ENCODE measurements around the gene PLEKHG3.

Gene PLEKHG3

DNA sequence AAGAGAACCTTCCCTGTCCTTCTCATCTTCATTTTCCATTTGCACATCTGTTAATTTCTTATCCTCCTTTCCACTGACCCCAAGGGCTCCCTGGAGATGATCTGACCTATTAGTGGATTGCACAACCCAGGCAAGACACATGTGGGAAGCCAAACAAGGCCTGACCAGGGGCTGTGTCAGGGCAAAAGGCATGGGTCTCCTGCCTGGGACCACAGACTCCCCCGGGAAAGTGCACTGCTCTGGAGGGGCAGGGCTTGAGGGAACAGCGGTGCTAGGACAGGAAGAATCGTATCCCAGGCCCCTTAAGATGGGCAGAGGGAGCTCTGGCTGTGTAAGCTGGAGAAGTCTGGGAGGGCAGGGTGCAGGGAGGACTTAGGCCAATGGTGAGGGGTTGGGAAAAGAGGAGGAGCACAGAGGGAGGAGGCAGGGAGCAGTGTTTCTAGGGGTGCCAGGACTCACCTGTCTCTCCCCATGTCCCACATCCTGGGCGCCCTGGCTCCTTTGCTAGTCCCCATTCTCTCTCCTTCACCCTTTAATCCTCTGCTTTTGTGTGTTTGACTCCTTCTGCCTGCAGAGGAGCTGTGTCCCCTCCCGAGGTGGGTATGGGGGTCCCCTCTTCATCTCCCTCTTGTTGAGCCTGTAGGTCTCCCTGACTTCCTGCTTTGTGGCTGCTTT, 25.3 kb downstream of the PLEKHG3 start:
- DNase-seq (ENCODE audit: low read depth), result no peak
- no peak overlapping the region for H3K4me3 ChIP-seq (ENCODE audit: low read depth, low read length)
- TF ChIP-seq, protein P1, sequence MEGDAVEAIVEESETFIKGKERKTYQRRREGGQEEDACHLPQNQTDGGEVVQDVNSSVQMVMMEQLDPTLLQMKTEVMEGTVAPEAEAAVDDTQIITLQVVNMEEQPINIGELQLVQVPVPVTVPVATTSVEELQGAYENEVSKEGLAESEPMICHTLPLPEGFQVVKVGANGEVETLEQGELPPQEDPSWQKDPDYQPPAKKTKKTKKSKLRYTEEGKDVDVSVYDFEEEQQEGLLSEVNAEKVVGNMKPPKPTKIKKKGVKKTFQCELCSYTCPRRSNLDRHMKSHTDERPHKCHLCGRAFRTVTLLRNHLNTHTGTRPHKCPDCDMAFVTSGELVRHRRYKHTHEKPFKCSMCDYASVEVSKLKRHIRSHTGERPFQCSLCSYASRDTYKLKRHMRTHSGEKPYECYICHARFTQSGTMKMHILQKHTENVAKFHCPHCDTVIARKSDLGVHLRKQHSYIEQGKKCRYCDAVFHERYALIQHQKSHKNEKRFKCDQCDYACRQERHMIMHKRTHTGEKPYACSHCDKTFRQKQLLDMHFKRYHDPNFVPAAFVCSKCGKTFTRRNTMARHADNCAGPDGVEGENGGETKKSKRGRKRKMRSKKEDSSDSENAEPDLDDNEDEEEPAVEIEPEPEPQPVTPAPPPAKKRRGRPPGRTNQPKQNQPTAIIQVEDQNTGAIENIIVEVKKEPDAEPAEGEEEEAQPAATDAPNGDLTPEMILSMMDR (IDR thresholded peaks at IDR 0.05; ENCODE audit: low read depth, low read length, missing control alignments), result no peak

DNA sequence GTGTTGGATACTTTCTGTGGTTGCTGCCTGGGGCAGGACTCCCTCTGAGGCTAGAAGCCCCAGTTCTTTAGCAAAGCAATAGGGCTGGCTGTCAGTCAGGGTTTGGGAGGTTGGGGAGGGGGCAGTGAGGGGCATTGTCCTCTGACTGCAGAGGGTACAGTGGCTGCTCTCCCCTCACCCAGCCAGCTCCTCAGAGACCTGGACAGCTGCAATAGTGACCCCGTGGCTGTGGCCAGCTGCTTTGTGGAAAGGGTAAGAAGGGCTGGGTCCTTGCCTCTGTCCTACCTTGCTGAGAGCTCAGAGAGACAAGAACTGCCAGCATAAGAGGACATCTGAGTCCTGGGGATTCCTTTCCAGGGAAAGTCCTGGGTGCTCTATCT, 25.8 kb downstream of the PLEKHG3 start:
- no peak for DNase-seq (ENCODE audit: low read depth)
- no peak overlapping the region for H3K4me3 ChIP-seq (ENCODE audit: low read depth, low read length)
- TF ChIP-seq, protein P1 (IDR thresholded peaks at IDR 0.05; ENCODE audit: low read depth, low read length, missing control alignments), result no peak

DNA sequence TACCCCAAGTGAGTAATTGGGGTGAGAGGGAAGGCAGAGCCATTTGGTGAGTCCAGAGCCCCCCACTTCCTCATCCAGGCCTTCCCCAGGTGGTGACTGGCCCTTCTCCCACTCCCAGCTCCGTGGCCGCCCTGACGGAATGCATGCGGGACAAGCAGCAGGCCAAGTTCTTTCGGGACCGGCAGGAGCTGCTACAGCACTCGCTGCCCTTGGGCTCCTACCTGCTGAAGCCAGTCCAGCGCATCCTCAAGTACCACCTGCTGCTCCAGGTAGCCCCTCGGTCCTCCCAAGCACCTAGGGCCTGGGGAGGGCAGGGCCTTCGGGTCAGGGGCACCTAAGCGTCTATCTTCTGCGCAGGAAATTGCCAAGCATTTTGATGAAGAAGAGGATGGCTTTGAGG, 26.5 kb downstream of the PLEKHG3 start:
- no peak overlapping the region for H3K4me3 ChIP-seq (ENCODE audit: low read depth, low read length)
- DNase-seq (ENCODE audit: low read depth), result no peak
- TF ChIP-seq, protein P1 (IDR thresholded peaks at IDR 0.05; ENCODE audit: low read depth, low read length, missing control alignments), result no peak

DNA sequence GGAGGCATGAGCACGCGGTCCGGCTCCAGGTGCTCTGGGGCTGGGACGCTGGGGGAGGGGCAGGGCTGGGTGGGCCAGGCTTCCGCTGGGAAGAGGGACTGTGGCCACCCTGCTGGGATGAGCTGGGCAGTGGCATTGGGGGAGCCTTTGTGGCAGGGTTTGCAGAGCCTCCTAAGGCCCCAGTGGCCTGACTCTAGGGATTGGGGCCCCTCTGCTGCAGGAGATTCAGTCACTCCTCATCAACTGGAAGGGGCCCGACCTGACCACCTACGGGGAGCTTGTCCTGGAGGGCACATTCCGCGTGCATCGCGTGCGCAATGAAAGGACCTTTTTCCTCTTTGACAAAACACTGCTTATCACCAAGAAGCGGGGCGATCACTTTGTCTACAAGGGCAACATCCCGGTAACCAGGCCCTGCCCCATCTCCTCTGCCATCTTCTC, 26.9 kb downstream of the PLEKHG3 start:
- TF ChIP-seq, protein P1 (IDR thresholded peaks at IDR 0.05; ENCODE audit: low read depth, low read length, missing control alignments), result no peak
- DNase-seq (ENCODE audit: low read depth), result no peak

DNA sequence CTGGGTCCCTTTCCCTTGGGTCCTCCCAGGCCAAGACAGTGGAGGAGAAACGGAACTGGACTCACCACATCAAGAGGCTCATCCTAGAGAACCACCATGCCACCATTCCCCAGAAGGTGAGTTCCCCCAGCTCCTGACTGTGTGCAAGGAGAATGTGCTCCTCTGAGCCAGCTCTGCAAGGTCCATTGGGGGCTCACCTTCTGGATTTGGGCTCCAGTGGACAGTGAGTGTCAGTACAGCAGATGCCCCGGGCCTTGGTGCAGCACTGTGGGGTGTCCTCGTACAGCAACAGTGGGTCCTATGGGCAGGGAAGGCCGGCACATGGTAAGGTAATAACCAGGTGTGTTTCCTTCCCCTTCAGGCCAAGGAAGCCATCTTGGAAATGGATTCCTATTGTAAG, 27.8 kb downstream of the PLEKHG3 start:
- no peak for DNase-seq (ENCODE audit: low read depth)
- TF ChIP-seq, protein P1 (IDR thresholded peaks at IDR 0.05; ENCODE audit: low read depth, low read length, missing control alignments), result no peak
- H3K4me3 ChIP-seq (ENCODE audit: low read depth, low read length), result no peak overlapping the region

More for the DNA sequence above, 26.9 kb downstream of the PLEKHG3 start:
- no peak overlapping the region for H3K4me3 ChIP-seq (ENCODE audit: low read depth, low read length)

DNA sequence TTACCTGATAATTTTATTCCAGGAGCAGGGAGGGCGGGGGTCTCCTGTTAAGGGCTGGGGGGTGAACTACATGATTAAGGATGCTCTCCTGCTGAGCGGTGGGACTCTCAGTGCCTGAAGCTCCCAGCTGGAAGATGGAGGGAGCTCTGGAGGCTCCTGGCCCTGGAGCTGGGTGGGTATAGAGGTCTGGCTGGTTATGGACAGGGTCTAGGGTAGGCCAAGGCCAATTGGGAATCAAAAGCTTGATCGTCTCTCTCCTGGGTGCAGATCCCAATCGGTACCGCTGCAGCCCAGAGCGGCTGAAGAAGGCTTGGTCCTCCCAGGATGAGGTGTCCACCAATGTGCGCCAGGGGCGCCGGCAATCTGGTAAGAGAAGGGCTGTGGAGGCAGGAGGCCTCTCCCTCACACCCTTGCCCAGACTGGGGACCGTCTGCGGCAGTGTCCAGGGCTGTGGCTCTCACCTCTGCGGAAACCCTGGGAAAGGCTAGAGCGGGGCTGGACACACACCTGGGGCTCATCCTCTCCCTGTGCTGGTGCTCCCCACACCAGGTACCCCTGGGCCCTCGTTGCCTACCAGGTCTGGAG, 28.4 kb downstream of the PLEKHG3 start:
- no peak for DNase-seq (ENCODE audit: low read depth)
- H3K4me3 ChIP-seq (ENCODE audit: low read depth, low read length), result no peak overlapping the region
- TF ChIP-seq, protein P1 (IDR thresholded peaks at IDR 0.05; ENCODE audit: low read depth, low read length, missing control alignments), result no peak

DNA sequence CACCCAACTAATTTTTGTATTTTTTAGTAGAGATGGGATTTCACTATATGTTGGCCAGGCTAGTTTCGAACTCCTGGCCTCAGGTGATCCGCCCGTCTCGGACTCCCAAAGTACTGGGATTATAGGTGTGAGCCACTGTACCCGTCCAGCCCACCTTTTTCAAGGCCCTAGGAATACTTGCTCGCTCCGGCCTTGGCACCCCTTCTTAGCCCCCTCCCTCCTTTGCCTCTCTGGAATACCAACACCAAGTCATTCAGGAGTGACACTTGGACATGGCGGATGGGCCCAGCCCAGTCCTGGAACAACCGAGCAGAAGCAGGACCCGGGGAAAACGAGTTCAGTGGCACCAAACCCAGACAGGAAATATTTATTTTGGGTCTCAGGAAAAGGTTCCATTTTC, 29.1 kb downstream of the PLEKHG3 start:
- no peak overlapping the region for H3K4me3 ChIP-seq (ENCODE audit: low read depth, low read length)

More for the DNA sequence above, 29.1 kb downstream of the PLEKHG3 start:
- DNase-seq (ENCODE audit: low read depth), result no peak
- TF ChIP-seq, protein P1 (IDR thresholded peaks at IDR 0.05; ENCODE audit: low read depth, low read length, missing control alignments), result no peak

Measured in GM12864 (cell line).